Stimulated activated CD4-positive, alpha-beta T cell treated with anti-CD3 and anti-CD28 coated beads, Interleukin-4, amount 100 ng/mL, for 48 hours (primary cell): ENCODE results near the gene NRXN2.
"Not testable (repeated sequence)": the region's sequence is repeated elsewhere in the genome, so short reads cannot be mapped to it uniquely, and the experiment has no call there.

Experiments
- DNase-seq, 2 donors: peaks; one replicate each; pipeline ENCODE4 v3.0.0-alpha.2; 2020; ENCODE audit warnings: low read depth in 2 of 2

The NRXN2 gene

GRCh38 chr11:64674774-64675173 lies 48.2 kb downstream of the NRXN2 start:
- no peak for DNase-seq

DNA sequence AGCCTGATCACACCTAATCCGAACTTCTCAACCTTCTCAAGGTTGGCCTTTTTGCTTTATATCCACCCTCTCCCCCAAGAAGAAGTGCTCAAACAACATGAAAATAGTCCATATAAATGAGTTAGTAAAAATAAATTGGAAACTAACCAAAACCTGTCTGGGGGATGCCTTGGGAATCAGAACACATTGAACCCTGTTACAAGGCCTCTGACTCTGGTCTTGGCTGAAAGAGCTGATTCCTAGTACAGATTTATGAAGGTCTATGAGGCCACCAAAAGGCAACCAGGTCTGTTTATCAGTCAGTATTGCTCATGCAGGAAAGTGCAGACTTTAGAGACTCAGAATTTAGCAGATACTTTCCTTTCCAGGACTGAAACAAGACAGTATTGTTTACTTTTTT lies 49.7 kb downstream of the NRXN2 start:
- DNase-seq, result no peak

DNA sequence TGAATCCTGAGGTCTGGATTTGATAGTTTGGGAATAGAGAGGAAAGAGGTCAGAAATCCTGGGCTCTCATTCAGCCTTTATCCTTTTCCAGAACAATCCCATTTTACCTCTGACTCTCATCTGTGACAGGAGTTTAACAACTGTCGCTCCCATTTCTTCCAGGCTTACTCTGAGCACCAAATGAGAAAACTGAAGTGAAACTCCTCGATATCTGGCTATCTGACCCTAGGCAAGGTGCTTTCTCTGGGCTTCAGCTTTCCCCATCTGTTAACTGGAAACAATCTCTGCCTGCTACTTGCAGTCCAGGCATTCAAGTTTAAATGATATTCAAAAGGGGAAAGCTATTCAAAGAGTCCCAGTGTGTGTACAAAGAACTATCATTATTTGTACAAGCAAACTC lies 50.1 kb downstream of the NRXN2 start:
- DNase-seq, result no peak

DNA sequence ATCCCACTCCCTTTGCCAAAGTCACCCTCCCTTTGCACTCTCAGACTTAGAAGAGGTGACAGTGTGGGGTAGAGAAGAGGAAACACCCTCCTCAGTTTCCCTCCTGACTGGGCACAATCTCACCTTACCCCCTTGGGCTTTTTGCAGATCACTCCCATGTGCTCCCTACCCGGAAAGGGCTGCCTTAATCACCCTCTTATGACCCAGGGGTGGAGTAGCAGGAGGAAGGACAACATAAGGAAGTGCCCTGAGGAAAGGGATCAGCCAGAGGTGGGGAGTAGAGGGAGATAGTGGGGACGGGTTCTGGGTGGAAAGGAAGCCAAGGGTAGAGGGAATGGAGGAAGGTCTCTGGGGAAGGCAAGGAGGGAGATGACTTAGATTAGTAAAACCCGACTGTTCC lies 52.0 kb downstream of the NRXN2 start:
- DNase-seq, result no peak

GRCh38 chr11:64667154-64667745 lies 55.7 kb downstream of the NRXN2 start:
- no peak for DNase-seq

GRCh38 chr11:64665411-64665821 lies 57.6 kb downstream of the NRXN2 start:
- no peak for DNase-seq

GRCh38 chr11:64664236-64664870 lies 58.6 kb downstream of the NRXN2 start:
- not testable (repeated sequence) for DNase-seq

DNA sequence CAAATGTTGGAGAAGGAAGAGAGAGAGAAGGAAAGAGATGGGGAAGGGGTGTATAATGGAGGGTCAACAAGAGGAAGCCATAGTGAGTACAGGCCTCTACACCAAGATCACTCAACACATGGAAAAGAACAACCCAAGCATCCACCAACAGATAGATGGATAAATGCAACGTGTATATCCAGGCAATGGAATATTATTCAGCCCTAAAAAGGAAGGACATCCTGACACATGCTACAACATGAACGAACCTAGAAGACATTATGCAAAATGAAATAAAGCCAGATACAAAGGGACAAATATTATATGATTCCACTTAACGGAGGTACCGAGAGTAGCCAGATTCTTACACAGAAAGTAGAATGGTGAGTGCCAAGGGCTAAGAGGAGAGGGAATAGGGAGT lies 59.3 kb downstream of the NRXN2 start:
- no peak for DNase-seq

GRCh38 chr11:64661614-64662013 lies 61.4 kb downstream of the NRXN2 start:
- no peak for DNase-seq

DNA sequence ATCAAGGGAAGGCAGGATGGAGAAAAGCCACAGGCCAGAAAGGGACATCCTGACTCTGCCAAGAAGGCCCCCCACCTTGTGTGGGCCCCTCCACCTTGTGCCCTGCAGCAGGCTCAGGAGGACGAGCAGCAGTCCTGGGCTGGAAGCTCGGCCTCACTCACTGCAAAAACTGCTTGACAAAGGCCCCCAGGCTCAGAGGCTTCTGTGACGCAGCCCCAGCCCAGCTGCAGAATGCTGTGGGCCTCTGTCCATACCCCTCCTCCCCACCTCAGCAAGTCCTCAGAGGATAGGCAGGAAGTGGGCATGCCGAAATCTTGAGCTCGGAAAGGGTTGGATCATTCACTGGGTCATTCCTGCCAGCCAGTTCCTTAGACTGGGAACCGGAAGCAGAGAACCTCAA lies 61.9 kb downstream of the NRXN2 start:
- DNase-seq, result no peak

DNA sequence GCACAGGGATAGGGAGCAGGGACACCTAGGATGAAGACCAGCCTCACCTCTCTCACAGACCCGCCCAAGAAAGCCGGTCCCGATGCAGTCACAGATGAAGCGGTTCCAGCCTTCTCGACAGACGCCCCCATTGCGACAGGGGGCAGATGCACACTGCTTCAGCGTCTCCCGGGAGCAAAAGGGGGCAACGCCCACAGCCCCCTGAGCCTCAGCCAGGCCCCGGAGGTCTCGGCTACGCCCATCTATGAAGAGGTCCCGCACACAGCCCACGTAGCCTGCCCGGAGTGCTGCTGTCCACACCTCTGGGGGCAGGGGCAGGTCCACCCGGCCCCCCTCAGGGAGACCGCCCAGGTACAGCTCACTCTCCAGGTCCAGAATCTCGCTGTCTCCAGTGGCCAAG lies 62.3 kb downstream of the NRXN2 start:
- no peak for DNase-seq

GRCh38 chr11:64660205-64660604 lies 62.8 kb downstream of the NRXN2 start:
- DNase-seq, result no peak

- DNase-seq, result no peak
Observed at GRCh38 chr11:64659417-64660144, 63.4 kb downstream of the NRXN2 start.

GRCh38 chr11:64658265-64658664 lies 64.7 kb downstream of the NRXN2 start:
- no peak for DNase-seq

- no peak for DNase-seq
Observed at GRCh38 chr11:64656862-64657261, 66.1 kb downstream of the NRXN2 start.

- no peak for DNase-seq
Observed at GRCh38 chr11:64655941-64656601, 66.9 kb downstream of the NRXN2 start.

GRCh38 chr11:64654958-64655541 lies 67.9 kb downstream of the NRXN2 start:
- DNase-seq, result no peak

- DNase-seq, result no peak
Observed at GRCh38 chr11:64654439-64654838, 68.6 kb downstream of the NRXN2 start.

GRCh38 chr11:64653388-64653973 lies 69.5 kb downstream of the NRXN2 start:
- no peak for DNase-seq

DNA sequence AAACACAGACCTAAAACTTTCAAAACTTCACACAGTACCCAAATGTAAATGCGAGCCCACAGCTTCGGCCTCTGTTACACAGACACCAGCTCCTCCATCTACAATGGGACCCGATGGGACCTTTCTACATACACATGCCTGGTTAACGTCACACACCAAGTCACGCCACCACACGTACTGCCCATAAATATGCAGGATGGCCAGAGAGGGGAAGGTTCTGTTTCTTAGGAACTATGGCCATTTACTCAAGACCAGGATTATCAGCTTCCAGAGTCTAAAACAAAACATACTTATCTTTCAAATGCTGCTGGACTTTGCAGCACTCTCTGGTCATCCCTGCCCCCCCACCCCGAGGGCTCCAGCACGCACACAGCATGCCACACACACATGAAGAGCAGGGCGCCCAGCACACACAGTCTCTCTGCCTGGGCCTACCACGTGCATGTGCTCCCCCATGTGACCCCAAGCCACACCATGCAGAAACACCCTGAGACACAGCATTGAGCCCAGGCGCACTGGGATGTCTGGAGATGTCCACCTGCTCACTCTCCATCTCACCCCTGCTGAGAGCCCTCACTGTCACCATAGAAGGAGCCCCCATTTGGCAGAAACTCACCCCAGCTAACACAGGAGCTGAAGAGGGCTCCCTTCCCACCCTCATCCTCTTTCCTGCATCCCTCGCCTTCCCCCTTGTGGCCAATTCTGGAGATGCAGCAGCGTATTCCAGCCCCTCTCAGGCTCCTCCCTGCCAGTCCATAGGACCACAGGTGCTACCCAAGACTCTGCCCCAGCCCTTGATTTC lies 70.2 kb downstream of the NRXN2 start:
- DNase-seq, result peak; percentile 71 to 77

DNA sequence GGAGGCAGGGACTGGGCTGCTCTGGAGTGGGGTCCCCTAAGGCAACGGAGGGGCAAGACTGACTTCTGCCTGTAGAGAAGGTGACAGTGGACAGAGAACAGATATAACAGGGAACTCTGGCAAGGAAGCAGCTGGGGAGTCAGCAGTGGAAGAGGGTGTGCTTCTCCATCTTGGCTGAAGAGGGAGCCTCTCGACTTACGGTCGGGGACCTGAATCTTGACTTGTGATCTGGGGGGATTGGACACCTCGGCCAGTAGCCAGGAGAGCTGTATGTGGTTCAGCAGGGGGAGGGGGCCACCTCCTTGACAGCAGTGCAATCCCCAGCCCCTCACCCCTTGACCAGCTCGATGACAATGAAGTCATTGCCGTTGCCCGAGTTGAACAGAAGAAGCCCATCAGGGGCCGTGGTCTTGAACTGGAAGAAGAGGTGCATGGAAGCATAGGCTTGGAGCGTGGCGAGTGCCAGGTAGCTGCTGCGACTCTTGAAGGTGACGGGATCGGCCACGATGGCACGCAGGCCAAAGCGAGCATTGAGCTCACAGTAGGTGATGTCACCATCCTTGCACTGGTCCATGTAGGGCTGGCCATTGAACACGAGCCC lies 72.0 kb downstream of the NRXN2 start:
- DNase-seq, result no peak
